Measurements from ENCODE around the gene TMEM187.

TMEM187 gene

GRCh38 chrX:153956044-153956907 is 16.3 kb upstream of the TMEM187 start:
- DNase-seq: no peak

GRCh38 chrX:153957224-153957623 is 15.3 kb upstream of the TMEM187 start:
- DNase-seq: no peak

GRCh38 chrX:153958605-153959004 is 13.9 kb upstream of the TMEM187 start:
- no peak for DNase-seq

GRCh38 chrX:153959649-153960048 is 12.9 kb upstream of the TMEM187 start:
- DNase-seq: no peak

GRCh38 chrX:153960077-153960476 is 12.5 kb upstream of the TMEM187 start:
- no peak for DNase-seq

- no peak for DNase-seq
Observed at GRCh38 chrX:153960786-153961185, 11.8 kb upstream of the TMEM187 start.

- no peak for DNase-seq
Observed at GRCh38 chrX:153961292-153961691, 11.3 kb upstream of the TMEM187 start.

- no peak for DNase-seq
Observed at GRCh38 chrX:153963546-153963945, 9.0 kb upstream of the TMEM187 start.

- DNase-seq: no peak
Observed at GRCh38 chrX:153964105-153964504, 8.4 kb upstream of the TMEM187 start.

GRCh38 chrX:153965406-153965805 is 7.1 kb upstream of the TMEM187 start:
- no peak for DNase-seq

- peak in 1 of 2 experiments; percentile 65 for DNase-seq
Observed at GRCh38 chrX:153966283-153966688, 6.3 kb upstream of the TMEM187 start.

GRCh38 chrX:153966841-153967535 is 5.6 kb upstream of the TMEM187 start:
- DNase-seq: no peak

- no peak for DNase-seq
Observed at GRCh38 chrX:153967536-153968224, 4.9 kb upstream of the TMEM187 start.

- DNase-seq: no peak
Observed at GRCh38 chrX:153968255-153968654, 4.3 kb upstream of the TMEM187 start.

GRCh38 chrX:153968754-153969124 is 3.8 kb upstream of the TMEM187 start:
- no peak for DNase-seq

- DNase-seq: no peak
Observed at GRCh38 chrX:153969125-153969903, 3.2 kb upstream of the TMEM187 start.

GRCh38 chrX:153969904-153970356 is 2.6 kb upstream of the TMEM187 start:
- DNase-seq: peak in 1 of 2 experiments; percentile 35

- DNase-seq: peak in 1 of 2 experiments; percentile 57
Observed at GRCh38 chrX:153970357-153971123, 2.0 kb upstream of the TMEM187 start.

- peak in 1 of 2 experiments; percentile 40 for DNase-seq
Observed at GRCh38 chrX:153971124-153971449, 1.5 kb upstream of the TMEM187 start.

GRCh38 chrX:153971450-153972367 is 845 bp upstream of the TMEM187 start, which contains the start of gene HCFC1:
HCFC1 (minus strand) TSS chrX:153971818; CDS start chrX:153970840, 978 bp downstream.
- peak in 1 of 2 experiments; percentile 35 for DNase-seq
